Transverse colon (tissue), 4 donors: Measurements from ENCODE around the gene DSCAM. TPM values are rescaled to one million over a fixed set of nuclear protein-coding genes. Genes with fewer than 3 reads are reported as not detected.

Experiments used
- DNase-seq: peaks from one replicate; pipeline ENCODE4 v3.0.0-alpha.2; 2019
- H3K27ac ChIP-seq, 4 donors: fragments of 200-600 bp; sonication (generic); 2 replicates each; pipeline ENCODE4 v1.5.1; 2016 to 2018; ENCODE audit warnings: inconsistent platforms in 4 of 4
- H3K27me3 ChIP-seq: fragments of 200-600 bp; sonication (generic); 2 replicates; pipeline ENCODE4 v1.5.1; 2017; ENCODE audit warnings: inconsistent platforms
- H3K36me3 ChIP-seq, 4 donors: fragments of 200-600 bp; sonication (generic); 2 replicates each; pipeline ENCODE4 v1.5.1; 2017 to 2019; ENCODE audit warnings: inconsistent platforms in 4 of 4
- H3K4me1 ChIP-seq, 4 donors: fragments of 200-600 bp; sonication (generic); 2 replicates each; pipeline ENCODE4 v1.5.1; 2017 to 2020; ENCODE audit warnings: inconsistent platforms in 4 of 4
- H3K4me3 ChIP-seq, 4 donors: fragments of 200-600 bp; sonication (generic); 1 replicate in 1 of 4; 2 replicates in 3 of 4; pipeline versions ENCODE4 v1.5.1 to v1.6.1; 2017 to 2019; ENCODE audit warnings: inconsistent platforms in 4 of 4
- H3K9me3 ChIP-seq, 2 donors: fragments of 200-600 bp; sonication (generic); 2 replicates each; pipeline ENCODE4 v1.5.1; 2017 to 2019; ENCODE audit warnings: inconsistent platforms in 2 of 2
- CTCF ChIP-seq, 5 experiments: fragments of 200-600 bp in 3 of 5; fragments of 450-650 bp in 2 of 5; sonication (generic) in 3 of 5; IDR thresholded peaks; 1 replicate in 2 of 5; 2 replicates in 3 of 5; pipeline ENCODE4 v1.5.1; 2016 to 2017; ENCODE audit warnings: antibody characterized with exemption in 5 of 5, inconsistent platforms in 3 of 5, mild to moderate bottlenecking in 2 of 5, moderate library complexity in 1 of 5
- EP300 ChIP-seq: sonication (generic); formaldehyde crosslinking; IDR thresholded peaks from one replicate; pipeline ENCODE4 v1.6.1; 2017; ENCODE audit warnings: antibody characterized with exemption, low read depth
- POLR2A ChIP-seq: fragments of 450-650 bp; IDR thresholded peaks from one replicate; pipeline ENCODE4 v1.6.1; 2016; ENCODE audit warnings: antibody characterized with exemption, mild to moderate bottlenecking, moderate library complexity
- POLR2AphosphoS5 ChIP-seq, 3 donors: sonication (generic); formaldehyde crosslinking; IDR thresholded peaks; one replicate each; pipeline ENCODE4 v1.6.1; 2016; ENCODE audit warnings: antibody characterized with exemption in 3 of 3
- WGBS, 2 donors: methylation state at CpG; one replicate each; pipeline ENCODE4 v1.1.5; 2018; ENCODE audit warnings: low coverage in 1 of 2; 5-methylcytosine and 5-hydroxymethylcytosine counted together
- in situ Hi-C, 4 donors: fragments of 200-750 bp; cut with MboI; loops; one replicate each; pipeline versions ENCODE4 v1.15.0 to v1.15.1; 2017; ENCODE audit warnings: low sequenced_read_pairs in 3 of 4, low pct_ligation_motif_present in 1 of 4, low pct_unique_long_range_greater_than_20kb in 1 of 4
- intact Hi-C: fragments of 100-400 bp; cut with DNase I; formaldehyde crosslinking; loops from one replicate; pipeline ENCODE4 v1.15.1; 2023; ENCODE audit warnings: low total_unique reads
- total RNA-seq, 4 donors: library from RNA; depleted of rRNA; stranded (reverse); fragments of >200 nt; gene quantifications; one replicate each; pipeline ENCODE4 v1.1.0, GENCODE V29; 2016

The DSCAM gene
- total RNA-seq, 4 donors from 2014 or later, result 0.16 TPM; not detected in 3

- in situ Hi-C loops, result no loop called here
- H3K4me1 ChIP-seq, result no peaks in the 10 kb centered on the region
- no peaks in the 10 kb centered on the region for H3K27me3 ChIP-seq
- no peak for DNase-seq
- TF ChIP-seq POLR2AphosphoS5 (IDR thresholded peaks at IDR 0.05), result no peak
- no peak for TF ChIP-seq CTCF (IDR thresholded peaks at IDR 0.05)
- TF ChIP-seq POLR2A, result no peak
- no peak for TF ChIP-seq EP300
- H3K27ac ChIP-seq, result no peak overlapping the region
- no peak overlapping the region for H3K4me3 ChIP-seq
- WGBS, 2 donors, result 92 to 93% methylated on average over 7 to 26 of the region's 26 CpGs
- intact Hi-C loops, result no loop called here
- no peaks in the 10 kb centered on the region for H3K36me3 ChIP-seq
- no peaks in the 10 kb centered on the region for H3K9me3 ChIP-seq
Measured at GRCh38 chr21:40013001-40013735, 833.8 kb downstream of the DSCAM start.

- DNase-seq, result no peak
- peak in 1 of 3 donors; percentile 44 for TF ChIP-seq POLR2AphosphoS5 (IDR thresholded peaks at IDR 0.05)
- no peak for TF ChIP-seq POLR2A
- no peak for TF ChIP-seq EP300
- no peak for TF ChIP-seq CTCF (IDR thresholded peaks at IDR 0.05)
- no peaks in the 10 kb centered on the region for H3K9me3 ChIP-seq
- H3K4me3 ChIP-seq, result no peak overlapping the region
- H3K27me3 ChIP-seq, result no peaks in the 10 kb centered on the region
- peak overlapping the region in 2 of 4 donors; percentile 5 to 19 for H3K27ac ChIP-seq
- intact Hi-C loops (no loop called here), in situ Hi-C loops (no loop called here)
- H3K36me3 ChIP-seq, result no peaks in the 10 kb centered on the region
- 31 to 41% methylated on average over 1 of the region's 1 CpG for WGBS, 2 donors
- H3K4me1 ChIP-seq, result no peaks in the 10 kb centered on the region
Measured at GRCh38 chr21:40011371-40011770, 835.6 kb downstream of the DSCAM start.

GRCh38 chr21:40002978-40003377 is 844.0 kb downstream of the DSCAM start:
- in situ Hi-C loops (no loop called here), intact Hi-C loops (no loop called here)
- Histone ChIP-seq H3K4me1 (no peaks in the 10 kb centered on the region), H3K27me3 (no peaks in the 10 kb centered on the region), H3K27ac (no peak overlapping the region), H3K4me3 (no peak overlapping the region), H3K36me3 (no peaks in the 10 kb centered on the region), H3K9me3 (no peaks in the 10 kb centered on the region)
- TF ChIP-seq POLR2AphosphoS5 (IDR thresholded peaks at IDR 0.05), result no peak
- no peak for TF ChIP-seq CTCF (IDR thresholded peaks at IDR 0.05)
- TF ChIP-seq EP300, result no peak
- TF ChIP-seq POLR2A, result no peak
- DNase-seq, result no peak
- WGBS, 2 donors, result 40 to 57% methylated on average over 1 of the region's 1 CpG

GRCh38 chr21:39984286-39984991 is 862.5 kb downstream of the DSCAM start:
- H3K4me1 ChIP-seq, result no peaks in the 10 kb centered on the region
- 60 to 77% methylated on average over 10 to 19 of the region's 19 CpGs for WGBS, 2 donors
- no peak for TF ChIP-seq EP300
- no peak for TF ChIP-seq POLR2AphosphoS5 (IDR thresholded peaks at IDR 0.05)
- no peak for TF ChIP-seq CTCF (IDR thresholded peaks at IDR 0.05)
- TF ChIP-seq POLR2A, result no peak
- H3K4me3 ChIP-seq, result no peak overlapping the region
- intact Hi-C loops (no loop called here), in situ Hi-C loops (no loop called here)
- DNase-seq, result no peak
- no peaks in the 10 kb centered on the region for H3K36me3 ChIP-seq
- H3K27ac ChIP-seq, result no peak overlapping the region
- no peaks in the 10 kb centered on the region for H3K27me3 ChIP-seq
- no peaks in the 10 kb centered on the region for H3K9me3 ChIP-seq
